GM19468 (cell line): Measurements from ENCODE around the gene SLFNL1.

Experiments
- ATAC-seq: cut with Tn5 transposase; IDR thresholded peaks from one replicate; pipeline ENCODE4 v1.9.1; 2021; ENCODE audit warnings: mild to moderate bottlenecking, moderate library complexity, moderate number of reproducible peaks; ENCODE audit not compliant: unreplicated experiment; ENCODE audit errors: extremely low read depth

The SLFNL1 gene

DNA sequence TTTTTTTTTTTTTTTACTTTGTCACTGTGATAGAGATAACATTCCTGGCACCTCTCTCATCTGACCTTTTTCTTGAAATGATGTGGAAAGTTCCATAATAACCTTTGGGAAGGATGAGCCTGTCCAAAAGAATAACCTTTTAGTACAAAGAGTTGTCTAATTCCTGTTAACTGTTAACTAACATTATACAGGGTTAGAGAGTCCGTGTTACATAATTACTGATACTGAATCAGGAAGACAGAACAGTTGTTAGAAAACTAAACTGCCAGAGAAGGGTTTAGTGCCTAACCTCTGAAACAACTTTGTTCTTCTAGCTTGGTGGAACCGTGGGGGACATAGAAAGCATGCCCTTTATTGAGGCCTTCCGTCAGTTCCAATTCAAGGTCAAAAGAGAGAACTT is 33.2 kb downstream of the SLFNL1 start:
- ATAC-seq: no peak

DNA sequence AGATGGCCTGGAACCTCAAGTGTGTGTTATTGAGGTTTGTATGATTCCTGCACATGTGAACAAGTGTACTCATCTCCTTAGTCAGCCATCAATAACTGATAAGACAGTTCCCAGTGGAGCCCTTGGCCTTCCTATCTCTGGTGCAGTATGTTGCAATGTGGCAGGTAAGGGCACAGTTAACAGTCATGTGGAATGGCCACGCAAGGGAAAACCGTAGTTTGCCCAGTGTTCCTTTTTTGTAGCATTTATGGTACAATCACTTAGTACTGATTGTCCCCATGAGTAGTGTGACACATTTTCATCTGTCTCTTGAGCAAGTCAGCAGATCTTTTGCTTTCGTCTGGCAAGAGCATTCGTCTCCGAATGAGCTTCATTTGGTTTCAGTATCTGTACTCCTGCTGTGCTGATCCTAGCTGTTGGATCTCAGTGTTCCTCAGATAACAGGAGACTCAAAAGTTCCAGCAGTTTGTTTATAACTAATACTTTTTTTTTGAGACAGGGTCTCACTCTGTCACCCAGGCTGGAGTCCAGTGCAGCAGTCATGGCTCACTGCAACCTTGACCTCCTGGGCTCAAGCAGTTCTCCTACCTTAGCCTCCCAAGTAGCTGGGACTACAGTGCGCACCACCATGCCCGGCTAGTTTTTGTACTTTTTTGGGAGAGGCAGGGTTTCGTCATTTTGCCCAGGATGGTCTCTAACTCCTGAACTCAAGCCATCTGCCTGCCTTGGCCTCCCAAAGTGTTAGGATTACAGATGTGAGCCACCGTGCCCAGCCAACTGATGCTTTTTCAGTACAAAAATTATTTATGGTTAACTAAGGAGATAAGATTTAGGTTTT is 33.9 kb downstream of the SLFNL1 start:
- ATAC-seq: no peak

DNA sequence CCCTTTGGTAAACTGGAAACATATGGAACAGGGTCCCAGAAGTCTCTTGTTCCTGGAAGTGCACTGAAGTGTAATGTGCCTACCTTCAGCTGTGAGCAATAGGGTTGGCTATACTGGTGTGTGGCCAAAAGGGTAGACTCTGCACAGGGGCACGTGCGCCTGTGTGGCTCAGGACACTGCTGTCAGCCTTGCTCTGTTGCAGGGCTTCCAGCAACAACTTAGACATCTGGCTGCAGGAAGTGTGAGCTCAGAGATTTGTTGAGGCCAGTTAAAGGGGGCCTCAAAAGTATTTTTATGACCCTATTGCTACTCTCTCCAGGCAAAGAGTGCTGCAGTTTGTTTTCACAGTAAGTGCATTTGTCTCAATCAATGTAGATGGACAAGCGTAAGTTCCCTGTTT is 34.6 kb downstream of the SLFNL1 start:
- no peak for ATAC-seq

DNA sequence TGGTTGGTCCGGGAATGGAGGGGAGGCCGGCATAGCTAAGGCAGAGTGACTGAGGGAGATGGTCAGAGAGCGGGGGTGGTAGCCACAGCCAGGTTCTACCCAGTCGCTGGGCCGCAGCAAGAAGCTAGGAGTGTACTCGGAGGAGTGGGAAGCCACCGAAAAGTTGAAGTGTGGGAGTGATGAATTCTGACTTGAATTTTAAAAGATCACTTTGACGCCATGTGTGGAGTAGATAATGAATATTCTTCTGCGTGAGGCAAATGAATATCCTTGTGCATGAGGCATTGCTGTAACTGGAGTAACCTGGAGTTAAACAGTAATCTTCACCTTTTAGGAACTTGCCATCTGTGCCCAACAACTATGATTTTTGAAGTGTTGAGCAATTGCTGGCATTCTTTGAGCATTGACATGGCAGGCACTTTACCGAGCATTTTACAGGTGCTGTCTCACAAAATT is 35.2 kb downstream of the SLFNL1 start:
- ATAC-seq: no peak

DNA sequence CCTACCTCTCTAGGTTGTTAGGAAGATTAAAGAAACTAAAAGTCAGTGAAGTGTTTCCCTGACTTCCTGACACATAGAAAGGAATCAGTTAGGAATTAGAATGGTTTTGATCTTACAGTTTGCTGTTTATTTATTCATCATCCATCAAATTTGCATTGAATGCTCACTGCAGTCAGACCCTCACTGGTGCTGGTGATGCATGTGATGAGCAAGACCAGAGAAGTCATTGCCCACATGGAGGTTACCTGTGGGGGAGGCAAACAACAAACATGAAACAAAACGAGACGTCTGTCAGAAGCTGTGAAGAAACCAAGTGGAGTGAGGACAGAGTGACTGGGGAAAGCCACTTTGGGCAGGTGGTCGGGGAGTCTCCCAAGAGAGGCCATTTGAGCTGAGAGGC is 35.6 kb downstream of the SLFNL1 start:
- ATAC-seq: no peak

DNA sequence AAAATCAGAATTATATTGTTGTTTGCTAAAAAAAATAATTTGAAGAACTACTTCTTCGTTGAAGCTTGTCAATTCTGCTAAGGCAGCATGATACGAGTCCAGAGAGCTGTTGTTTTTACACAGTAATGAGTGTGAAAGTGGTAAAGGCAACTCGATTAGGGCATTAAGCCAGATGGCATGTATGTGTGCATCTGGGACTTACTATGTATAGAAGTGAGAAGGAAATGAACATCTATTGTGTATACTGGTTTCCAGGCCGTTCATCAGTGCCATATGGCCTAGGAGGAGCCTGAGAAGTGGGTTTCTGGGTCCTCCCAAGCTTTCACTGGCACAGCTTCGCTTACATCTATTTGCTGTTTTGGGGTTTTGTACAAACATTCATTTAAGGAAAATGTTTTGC is 36.4 kb downstream of the SLFNL1 start:
- no peak for ATAC-seq

DNA sequence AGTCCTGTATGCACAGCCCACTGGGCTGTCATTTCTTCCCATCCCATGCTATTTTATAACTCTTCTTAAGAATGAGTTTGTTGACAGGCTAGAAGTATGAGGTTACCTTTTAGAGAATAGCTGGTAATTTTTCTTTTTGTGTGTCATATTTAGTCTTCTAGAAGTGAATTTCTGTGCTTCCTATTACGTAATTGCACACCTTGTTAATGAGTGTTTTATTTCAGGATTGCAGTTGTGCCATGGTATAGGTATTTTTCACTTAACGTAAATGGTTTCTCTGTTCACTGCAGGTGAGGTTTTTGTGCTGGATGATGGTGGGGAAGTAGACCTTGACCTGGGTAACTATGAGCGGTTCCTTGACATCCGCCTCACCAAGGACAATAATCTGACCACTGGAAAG is 37.0 kb downstream of the SLFNL1 start:
- no peak for ATAC-seq

DNA sequence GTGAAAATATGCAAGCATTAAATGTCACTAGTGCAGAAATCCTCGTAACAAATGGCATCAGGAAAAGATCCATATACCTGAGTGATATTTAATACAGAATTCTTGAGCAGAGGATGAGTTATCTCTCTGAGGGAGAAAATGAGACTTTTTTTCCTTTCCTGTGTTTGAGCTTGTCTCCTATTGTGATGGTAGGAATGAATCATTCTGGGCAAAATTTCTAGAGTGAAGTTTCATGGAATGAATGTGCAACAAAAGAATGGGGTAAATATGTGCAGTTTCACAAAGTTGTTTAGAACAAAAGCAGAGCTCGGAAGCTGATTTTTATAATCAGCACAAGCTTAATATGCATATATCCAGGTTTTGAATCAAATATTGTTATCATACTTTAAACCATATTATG is 37.5 kb downstream of the SLFNL1 start:
- no peak for ATAC-seq

DNA sequence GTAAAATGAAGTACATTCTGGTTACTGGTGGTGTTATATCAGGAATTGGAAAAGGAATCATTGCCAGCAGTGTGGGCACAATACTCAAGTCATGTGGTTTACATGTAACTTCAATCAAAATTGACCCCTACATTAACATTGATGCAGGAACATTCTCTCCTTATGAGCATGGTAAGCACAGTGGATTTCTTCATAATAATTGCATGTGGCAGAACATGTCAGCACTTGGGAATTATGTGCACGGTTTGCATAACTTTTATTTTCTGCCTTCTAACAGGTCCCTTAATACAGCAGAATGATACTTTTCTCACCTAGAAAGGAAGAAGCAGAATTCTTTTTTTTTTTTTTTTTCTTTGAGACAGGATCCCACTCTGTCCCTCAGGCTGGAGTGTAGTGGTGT is 38.2 kb downstream of the SLFNL1 start:
- ATAC-seq: no peak

DNA sequence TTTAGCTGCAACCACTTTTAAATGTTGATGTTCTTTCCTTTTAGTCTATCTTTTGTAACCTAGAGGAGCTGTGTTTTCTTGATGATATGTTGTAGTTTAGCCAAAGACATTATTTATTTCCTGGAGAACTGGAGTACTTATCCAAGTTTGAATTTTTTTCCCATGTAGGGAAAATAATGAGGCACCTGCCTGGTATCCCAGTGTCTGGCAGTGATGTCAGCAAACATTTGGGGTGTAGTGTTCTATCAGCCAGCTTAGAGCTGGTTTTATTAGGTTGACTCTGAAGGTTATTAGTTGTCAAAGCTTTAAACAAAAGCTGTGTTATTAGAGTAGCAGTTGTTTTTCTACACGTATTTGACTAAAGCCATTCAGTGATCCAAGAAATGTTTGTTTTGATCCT is 38.8 kb downstream of the SLFNL1 start:
- no peak for ATAC-seq

DNA sequence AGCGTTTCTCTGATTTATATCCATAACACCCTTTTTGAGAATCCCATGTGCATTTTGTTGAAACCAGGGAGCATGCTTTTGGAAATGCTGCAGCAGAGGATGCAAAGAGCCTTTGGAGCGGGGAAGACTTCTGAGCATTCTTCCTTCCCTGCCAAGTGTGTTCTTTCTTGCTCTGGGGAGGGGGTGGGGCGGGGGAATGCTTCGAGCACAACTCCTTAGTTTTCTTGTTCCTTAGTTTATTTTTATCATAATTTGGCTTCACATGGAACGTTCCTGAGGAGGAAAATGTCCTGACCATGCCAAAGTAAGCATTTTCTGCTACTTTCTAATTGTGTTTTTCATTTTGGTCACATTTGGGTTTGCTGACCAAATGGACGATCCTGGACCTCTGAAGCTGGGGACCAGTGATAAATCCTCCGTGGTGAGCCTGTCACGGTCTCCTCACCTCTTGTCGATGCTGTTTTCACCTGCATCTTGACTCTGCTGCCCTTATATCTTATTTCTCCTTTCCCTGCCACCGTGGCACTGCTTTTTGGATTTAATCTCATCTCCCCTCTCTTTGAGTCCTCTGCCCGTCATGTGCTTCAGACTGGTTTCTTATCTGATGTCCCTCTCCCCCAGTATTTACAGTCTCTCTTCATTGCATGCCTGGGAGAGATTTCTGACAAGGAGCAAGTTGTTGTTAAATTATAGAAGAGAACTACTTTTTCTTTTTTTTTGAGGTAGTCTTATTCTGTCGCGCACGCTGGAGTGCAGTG is 39.7 kb downstream of the SLFNL1 start:
- ATAC-seq: no peak

DNA sequence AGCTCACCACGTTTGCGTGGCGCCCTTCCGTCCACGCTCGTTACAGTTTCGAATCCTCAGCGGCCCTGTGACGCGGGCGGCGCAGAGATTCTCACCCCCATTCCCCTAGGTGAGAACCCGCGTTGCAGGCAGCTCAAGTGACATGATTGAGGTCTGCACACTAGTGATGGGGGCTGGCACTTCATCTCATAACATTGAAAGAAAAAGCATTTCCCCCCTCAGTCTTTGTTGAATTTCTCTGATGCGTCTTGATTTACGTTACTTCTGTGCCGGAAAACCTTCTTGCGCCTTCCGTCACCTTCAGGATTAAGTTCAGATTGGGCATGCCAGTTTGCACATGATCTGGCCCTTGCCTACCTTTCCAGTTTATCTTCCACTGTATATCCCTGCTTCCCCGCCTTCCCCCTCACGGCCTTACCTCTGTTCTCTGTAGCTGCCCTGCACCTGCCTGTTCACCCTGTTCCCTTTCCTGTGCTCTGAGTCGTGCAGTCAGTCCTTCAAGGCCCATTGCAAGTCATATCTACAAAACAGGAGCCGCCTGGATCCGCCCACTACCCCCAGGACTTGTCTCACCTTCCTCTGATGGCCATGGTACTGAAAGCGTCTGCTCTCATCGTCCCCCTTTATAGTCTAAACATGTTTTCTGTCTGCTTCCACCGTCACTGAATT is 40.9 kb downstream of the SLFNL1 start:
- ATAC-seq: no peak

DNA sequence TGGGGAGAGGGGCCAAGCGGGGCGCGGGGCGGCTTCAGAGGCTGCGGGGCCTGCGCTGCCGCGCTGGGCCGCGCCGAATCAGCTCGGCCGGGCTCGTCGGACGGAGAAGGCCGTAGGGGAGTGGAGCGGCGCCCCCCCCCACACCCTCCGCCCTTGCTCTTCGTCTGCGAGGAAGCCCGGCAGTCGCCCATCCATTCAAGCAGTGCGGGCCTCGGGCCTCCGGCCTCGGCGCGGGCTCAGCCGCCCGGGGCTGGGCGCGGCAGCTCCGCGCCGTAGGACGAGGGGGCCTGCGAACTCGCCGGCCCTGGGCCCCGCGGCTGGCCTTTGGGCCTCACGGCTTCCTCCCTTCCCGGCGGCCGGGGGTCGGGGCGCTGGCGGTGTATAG is 41.5 kb downstream of the SLFNL1 start:
- no peak for ATAC-seq

DNA sequence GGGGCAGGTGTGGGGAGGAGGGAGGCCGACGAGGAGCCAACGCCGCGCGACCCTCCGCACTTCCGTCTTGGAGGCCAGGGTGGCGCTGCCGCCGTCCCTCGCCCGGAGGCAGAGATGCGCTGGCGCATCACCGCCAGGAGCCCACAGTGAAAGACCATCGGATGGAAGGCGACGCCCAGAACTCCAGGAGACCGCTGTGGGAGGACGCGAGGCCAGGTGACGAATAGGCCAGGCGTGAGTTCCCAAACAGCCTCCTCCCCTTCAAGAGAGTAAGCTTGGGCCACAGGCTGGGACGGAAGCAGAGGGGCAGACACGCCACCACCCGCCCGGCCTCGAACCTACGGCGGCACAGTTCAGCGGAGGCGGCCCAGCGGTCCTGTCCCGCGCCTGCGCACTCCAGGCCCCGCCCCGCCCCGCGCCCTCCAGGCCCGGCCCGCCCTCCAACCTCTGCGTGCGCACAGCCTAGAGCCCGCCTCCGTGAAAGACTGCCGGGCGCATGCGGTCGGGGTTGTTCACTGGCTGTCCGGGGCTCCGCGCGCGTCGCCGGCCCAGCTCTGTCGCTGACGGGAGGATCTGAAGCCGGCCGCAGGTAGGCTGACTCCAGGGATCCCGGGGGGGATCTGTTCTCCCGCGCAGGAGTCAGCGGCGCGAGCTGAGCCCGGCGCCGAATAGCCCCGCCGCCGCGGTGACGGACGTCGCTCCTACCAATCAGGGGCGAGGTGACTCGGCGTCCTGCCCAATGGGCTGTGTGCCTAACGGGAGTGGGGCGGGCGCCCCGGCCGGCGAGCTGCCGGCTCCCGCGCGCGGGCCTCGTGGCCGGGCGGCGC is 42.1 kb downstream of the SLFNL1 start, which contains the start of gene CTPS1:
Gene CTPS1 (plus strand): TSS at position 456 of the 827 bp plus-strand sequence. CDS start 3,595 bp downstream, outside the sequence.
- ATAC-seq: peak; percentile 90

DNA sequence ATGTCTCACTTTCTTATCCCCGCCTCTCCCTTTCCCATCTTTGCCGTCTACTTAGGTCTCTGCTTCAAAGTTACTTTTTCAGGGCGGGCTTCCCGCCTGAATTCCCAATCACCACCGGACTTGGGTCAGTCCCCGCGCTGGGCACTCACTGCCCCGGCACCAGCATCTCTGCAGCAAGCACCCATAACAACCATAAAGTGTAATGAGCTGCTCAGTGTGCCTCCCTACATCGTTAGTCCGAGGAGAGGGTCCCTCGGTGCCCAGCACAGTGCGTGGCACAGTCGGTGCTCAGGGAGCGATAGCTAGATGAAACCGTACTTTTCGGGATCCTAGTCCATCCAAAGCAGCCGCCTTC is 42.7 kb downstream of the SLFNL1 start:
- no peak for ATAC-seq

DNA sequence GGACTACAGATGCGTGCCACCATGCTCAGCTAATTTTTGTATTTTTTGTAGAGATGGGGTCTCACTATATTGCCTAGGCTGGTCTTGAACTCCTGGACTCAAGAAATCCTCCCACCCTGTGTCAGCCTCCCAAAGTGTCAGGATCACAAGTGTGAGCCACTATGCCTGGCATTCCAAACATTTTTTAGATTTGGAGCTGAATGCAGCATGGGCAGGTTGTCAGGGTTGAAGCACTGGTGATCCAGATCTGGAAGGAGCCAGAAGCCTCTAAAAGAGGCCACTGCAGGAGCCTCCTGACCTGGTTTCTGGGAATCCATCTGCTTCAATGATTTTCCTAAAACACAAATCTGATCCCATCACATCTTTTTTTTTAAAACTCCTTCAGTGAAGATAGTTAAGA is 43.8 kb downstream of the SLFNL1 start:
- no peak for ATAC-seq

DNA sequence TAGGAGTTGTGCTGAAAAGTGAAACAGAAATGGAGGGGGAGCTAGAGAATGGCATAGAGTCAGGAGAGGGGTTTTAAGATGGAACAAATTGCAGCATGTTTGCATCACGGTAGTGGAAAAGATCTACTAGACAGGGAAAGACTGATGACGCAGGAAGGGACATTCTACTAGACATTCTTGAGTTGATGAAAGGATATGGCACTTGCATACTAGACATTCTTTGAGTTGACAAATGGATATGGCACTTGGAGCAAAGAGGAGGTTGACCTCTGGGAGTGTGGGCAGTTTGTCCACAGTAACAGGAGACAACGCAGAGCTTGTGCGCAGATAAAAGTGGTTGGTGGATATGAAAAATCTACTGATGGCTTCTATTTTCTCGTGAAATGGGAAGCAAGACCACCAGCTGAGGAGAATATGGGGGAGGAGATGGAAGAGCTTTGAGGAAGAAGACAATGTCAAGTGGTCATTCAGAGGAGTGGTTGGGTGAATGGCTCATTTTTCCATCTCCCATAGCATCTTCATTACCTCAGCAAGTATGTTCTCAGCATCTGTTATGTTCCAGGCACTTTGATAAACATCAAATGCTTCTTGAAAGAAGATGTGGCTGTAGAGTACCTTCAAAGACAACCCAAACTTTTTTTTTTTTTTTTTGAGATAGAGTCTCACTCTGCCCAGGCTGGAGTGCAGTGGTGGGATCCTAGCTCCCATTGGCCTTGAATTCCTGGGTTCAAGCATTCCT is 44.4 kb downstream of the SLFNL1 start:
- no peak for ATAC-seq

DNA sequence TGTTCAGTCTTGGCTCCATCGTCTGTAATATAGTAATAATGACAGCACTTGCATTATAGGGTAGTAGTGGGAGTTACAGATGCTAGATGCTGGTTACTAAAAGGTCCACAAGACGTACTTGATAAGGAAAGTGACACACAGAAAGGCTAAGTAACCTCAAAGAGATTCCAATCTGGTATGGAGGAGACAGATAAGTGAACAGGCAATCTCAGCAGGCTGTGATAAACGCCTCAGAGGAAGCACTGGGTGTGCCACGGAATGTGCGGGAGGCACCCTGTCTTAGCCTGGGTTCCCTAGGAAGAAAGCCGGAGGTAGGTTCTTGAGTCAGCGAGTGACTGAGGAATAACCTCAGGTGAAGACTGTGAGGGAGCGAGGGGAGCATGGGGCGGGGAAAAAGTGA is 46.6 kb downstream of the SLFNL1 start:
- ATAC-seq: no peak

DNA sequence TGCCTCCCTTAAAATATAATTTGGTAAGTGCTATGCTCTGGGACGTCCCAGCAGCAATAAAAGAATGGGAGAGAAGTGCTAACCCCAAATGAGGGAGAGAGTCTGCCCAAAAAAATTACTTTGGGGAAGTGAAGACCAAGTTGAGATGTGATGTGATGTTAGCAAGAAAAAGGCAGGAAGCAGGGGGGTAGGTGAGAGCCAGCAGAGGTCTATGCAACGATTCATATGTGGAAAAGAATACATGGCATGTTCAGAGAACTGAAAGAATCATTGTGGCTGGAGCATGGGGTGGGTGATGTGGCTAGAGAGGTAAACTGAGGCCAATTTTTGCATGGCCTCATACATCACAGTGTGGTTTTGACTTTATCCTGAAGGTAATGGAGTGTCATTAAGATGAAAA is 47.6 kb downstream of the SLFNL1 start:
- ATAC-seq: no peak

DNA sequence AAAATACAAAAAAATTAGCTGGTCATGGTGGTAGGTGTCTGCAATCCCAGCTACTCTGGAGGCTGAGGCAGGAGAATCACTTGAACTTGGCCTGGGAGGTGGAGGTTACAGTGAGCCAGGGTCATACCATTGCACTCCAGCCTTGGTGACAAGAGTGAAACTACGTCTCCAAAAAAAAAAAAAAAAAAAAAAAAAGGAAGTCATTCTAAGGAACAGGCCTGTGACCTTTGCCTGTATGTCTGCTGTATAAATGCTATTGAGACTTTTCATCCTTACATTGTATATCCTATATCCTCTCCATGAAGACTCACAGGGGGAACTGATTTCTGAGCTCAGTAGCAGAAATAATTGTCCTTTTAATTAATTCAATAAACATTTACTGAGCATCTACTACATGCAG is 49.6 kb downstream of the SLFNL1 start:
- no peak for ATAC-seq
